Left ventricle myocardium inferior (tissue), 1 donor: Measurements from ENCODE around the gene DKC1. TPM values are rescaled to one million over a fixed set of nuclear protein-coding genes. Genes with fewer than 3 reads are reported as not detected.
A peak's percentile ranks its signal among the peaks of the same experiment; 100 is the strongest.

ENCODE experiments used
- DNase-seq: peaks from one replicate; pipeline ENCODE4 v3.0.0-alpha.2; 2020
- H3K27ac ChIP-seq: fragments of 200-600 bp; replicated peaks from 2 replicates; pipeline ENCODE4 v1.8.0; 2021
- H3K27me3 ChIP-seq: fragments of 200-600 bp; 2 replicates; pipeline ENCODE4 v1.8.0; 2021; ENCODE audit warnings: low read depth
- H3K36me3 ChIP-seq: fragments of 200-600 bp; 2 replicates; pipeline ENCODE4 v1.8.0; 2021
- H3K4me1 ChIP-seq: fragments of 200-600 bp; 2 replicates; pipeline ENCODE4 v1.8.0; 2021
- H3K4me3 ChIP-seq: fragments of 200-600 bp; 2 replicates; pipeline ENCODE4 v1.8.0; 2021; ENCODE audit warnings: mild to moderate bottlenecking, moderate library complexity
- H3K9me3 ChIP-seq: fragments of 200-600 bp; replicated peaks from 2 replicates; pipeline ENCODE4 v1.8.0; 2021
- CTCF ChIP-seq: fragments of 200-600 bp; IDR thresholded peaks from 2 replicates; pipeline ENCODE4 v1.8.0; 2021; ENCODE audit warnings: antibody characterized with exemption, mild to moderate bottlenecking, borderline replicate concordance
- intact Hi-C: fragments of 100-400 bp; cut with micrococcal nuclease; formaldehyde crosslinking; loops from one replicate; pipeline ENCODE4 v1.11.0; 2022
- total RNA-seq: library from RNA; stranded (reverse); fragmentation: NEBNext Ultra II Directional; extraction: Animal tissue kit (Norgen Biotek cat#: 25700); gene quantifications from one replicate; pipeline ENCODE4 v1.2.1, GENCODE V29; 2021
- donor health status: DM: no; HTN: yes; CAD: no; lungs with severe emphysema.

Gene DKC1
- total RNA-seq, 1 donor from 2014 or later = 18.0 TPM

GRCh38 chrX:154749856-154750255 is 12.8 kb upstream of the DKC1 start:
- H3K27ac ChIP-seq = peak overlapping the region; percentile 95
- H3K4me1 ChIP-seq = peaks cover 30% of the 10 kb centered on the region
- DNase-seq = no peak
- intact Hi-C loops = no loop called here
- no peaks in the 10 kb centered on the region for H3K27me3 ChIP-seq
- peak overlapping the region; percentile 76 for H3K4me3 ChIP-seq
- no peak for TF ChIP-seq CTCF
- H3K9me3 ChIP-seq = peaks cover 8% of the 10 kb centered on the region
- no peaks in the 10 kb centered on the region for H3K36me3 ChIP-seq

- no peak for TF ChIP-seq CTCF
- Histone ChIP-seq H3K36me3 (no peaks in the 10 kb centered on the region), H3K4me3 (peak within 1 kb of the TSS; percentile 76), H3K4me1 (peaks cover 30% of the 10 kb centered on the region), H3K9me3 (peaks cover 2% of the 10 kb centered on the region), H3K27me3 (no peaks in the 10 kb centered on the region), H3K27ac (peak within 1 kb of the TSS; percentile 95)
- intact Hi-C loops = no loop called here
- peak; percentile 52 for DNase-seq
Measured at GRCh38 chrX:154750301-154751202, 12.1 kb upstream of the DKC1 start, which contains the start of gene GAB3. GAB3 (minus strand) TSS chrX:154751077; CDS start chrX:154751025, 52 bp downstream.

GRCh38 chrX:154751203-154751668 is 11.4 kb upstream of the DKC1 start:
- DNase-seq = no peak
- TF ChIP-seq CTCF = no peak
- H3K27ac ChIP-seq = peak overlapping the region; percentile 95
- no peaks in the 10 kb centered on the region for H3K36me3 ChIP-seq
- H3K9me3 ChIP-seq = no peaks in the 10 kb centered on the region
- intact Hi-C loops = no loop called here
- peak overlapping the region; percentile 76 for H3K4me3 ChIP-seq
- no peaks in the 10 kb centered on the region for H3K27me3 ChIP-seq
- H3K4me1 ChIP-seq = peaks cover 30% of the 10 kb centered on the region

- no peaks in the 10 kb centered on the region for H3K9me3 ChIP-seq
- H3K27me3 ChIP-seq = no peaks in the 10 kb centered on the region
- H3K27ac ChIP-seq = peak overlapping the region; percentile 95
- TF ChIP-seq CTCF = no peak
- no peaks in the 10 kb centered on the region for H3K36me3 ChIP-seq
- DNase-seq = no peak
- H3K4me3 ChIP-seq = peak overlapping the region; percentile 76
- intact Hi-C loops = no loop called here
- H3K4me1 ChIP-seq = peaks cover 30% of the 10 kb centered on the region
Measured at GRCh38 chrX:154751669-154752271, 10.9 kb upstream of the DKC1 start.

- Histone ChIP-seq H3K27me3 (no peaks in the 10 kb centered on the region), H3K36me3 (no peaks in the 10 kb centered on the region), H3K4me1 (peaks cover 15% of the 10 kb centered on the region), H3K27ac (no peak overlapping the region), H3K9me3 (no peaks in the 10 kb centered on the region), H3K4me3 (no peak overlapping the region)
- DNase-seq = no peak
- intact Hi-C loops = no loop called here
- TF ChIP-seq CTCF = no peak
Measured at GRCh38 chrX:154758696-154759095, 4.0 kb upstream of the DKC1 start.
